WTC11 (cell line): ENCODE measurements around the gene JTB. TPM values are rescaled to one million over a fixed set of nuclear protein-coding genes. Genes with fewer than 3 reads are reported as not detected.
A peak's percentile ranks its signal among the peaks of the same experiment; 100 is the strongest.

ENCODE experiments used
- CREM ChIP-seq: sonication (generic); formaldehyde crosslinking; IDR thresholded peaks from 2 replicates; pipeline ENCODE4 v1.8.1; 2022; ENCODE audit warnings: mild to moderate bottlenecking, missing genetic modification reagents, moderate library complexity
- ETV6 ChIP-seq: sonication (generic); formaldehyde crosslinking; IDR thresholded peaks from 2 replicates; pipeline ENCODE4 v1.8.1; 2022; ENCODE audit warnings: mild to moderate bottlenecking, missing genetic modification reagents
- GABPB1 ChIP-seq: sonication (generic); formaldehyde crosslinking; IDR thresholded peaks from 2 replicates; pipeline ENCODE4 v1.8.1; 2023; ENCODE audit warnings: mild to moderate bottlenecking, missing genetic modification reagents
- HMGA2 ChIP-seq: fragments of 250-450 bp; sonication (Bioruptor Pico); IDR thresholded peaks from 2 replicates; pipeline ENCODE4 v1.4.0; 2021; ENCODE audit warnings: mild to moderate bottlenecking, moderate library complexity
- IRF2 ChIP-seq: sonication (generic); formaldehyde crosslinking; IDR thresholded peaks from 2 replicates; pipeline ENCODE4 v1.8.0; 2022; ENCODE audit warnings: low read depth, missing genetic modification reagents, borderline replicate concordance
- JUN ChIP-seq: sonication (generic); formaldehyde crosslinking; IDR thresholded peaks from 2 replicates; pipeline ENCODE4 v1.8.0; 2023; ENCODE audit warnings: mild to moderate bottlenecking, missing genetic modification reagents
- MYBL2 ChIP-seq: sonication (generic); formaldehyde crosslinking; IDR thresholded peaks from 2 replicates; pipeline ENCODE4 v1.8.1; 2023; ENCODE audit warnings: mild to moderate bottlenecking, moderate library complexity, missing genetic modification reagents
- NFATC4 ChIP-seq: fragments of 250-450 bp; sonication (Bioruptor Pico); IDR thresholded peaks from 2 replicates; pipeline ENCODE4 v1.9.0; 2021; ENCODE audit warnings: mild to moderate bottlenecking
- NR3C1 ChIP-seq: sonication (generic); formaldehyde crosslinking; conservative IDR thresholded peaks from 2 replicates; pipeline ENCODE4 v1.8.1; 2023; ENCODE audit warnings: low read depth, mild to moderate bottlenecking, missing genetic modification reagents
- TCF7 ChIP-seq: sonication (generic); formaldehyde crosslinking; IDR thresholded peaks from 2 replicates; pipeline ENCODE4 v1.8.0; 2022; ENCODE audit warnings: mild to moderate bottlenecking, low read depth, missing genetic modification reagents, moderate library complexity
- ZBTB21 ChIP-seq: sonication (generic); formaldehyde crosslinking; IDR thresholded peaks from 2 replicates; pipeline ENCODE4 v1.8.1; 2023; ENCODE audit warnings: mild to moderate bottlenecking, missing genetic modification reagents, borderline replicate concordance
- ZNF263 ChIP-seq: sonication (generic); formaldehyde crosslinking; IDR thresholded peaks from 2 replicates; pipeline ENCODE4 v1.8.1; 2022; ENCODE audit warnings: low read depth, mild to moderate bottlenecking, moderate library complexity, missing genetic modification reagents
- ZNF671 ChIP-seq: fragments of 250-450 bp; sonication (Bioruptor Pico); IDR thresholded peaks from 2 replicates; pipeline ENCODE4 v1.8.0; 2021; ENCODE audit warnings: mild to moderate bottlenecking
- total RNA-seq: library from RNA; stranded (reverse); gene quantifications from 3 replicates; pipeline ENCODE4 v1.2.3, GENCODE V29; 2021
- TF ChIP-seq, protein P1 (sequence below): sonication (generic); formaldehyde crosslinking; IDR thresholded peaks from 2 replicates; pipeline ENCODE4 v1.8.0; 2023; ENCODE audit warnings: mild to moderate bottlenecking, missing genetic modification reagents
- TF ChIP-seq, protein P2 (sequence below): sonication (generic); formaldehyde crosslinking; IDR thresholded peaks from 2 replicates; pipeline ENCODE4 v1.8.1; 2023; ENCODE audit warnings: mild to moderate bottlenecking, missing genetic modification reagents, borderline replicate concordance
- TF ChIP-seq, protein P3 (sequence below): sonication (generic); formaldehyde crosslinking; IDR thresholded peaks from 2 replicates; pipeline ENCODE4 v1.8.1; 2023; ENCODE audit warnings: mild to moderate bottlenecking, missing genetic modification reagents
- TF ChIP-seq, protein P4 (sequence below): sonication (generic); formaldehyde crosslinking; IDR thresholded peaks from 2 replicates; pipeline ENCODE4 v1.8.1; 2022; ENCODE audit warnings: mild to moderate bottlenecking, missing genetic modification reagents, moderate library complexity, borderline replicate concordance
- TF ChIP-seq, protein P5 (sequence below): sonication (generic); formaldehyde crosslinking; IDR thresholded peaks from 2 replicates; pipeline ENCODE4 v1.8.1; 2022; ENCODE audit warnings: mild to moderate bottlenecking, moderate library complexity, missing genetic modification reagents
- TF ChIP-seq, protein P6 (sequence below): fragments of 250-450 bp; sonication (Bioruptor Pico); IDR thresholded peaks from 2 replicates; pipeline ENCODE4 v1.9.0; 2021; ENCODE audit warnings: mild to moderate bottlenecking, borderline replicate concordance
- TF ChIP-seq, protein P7 (sequence below): sonication (generic); formaldehyde crosslinking; conservative IDR thresholded peaks from 2 replicates; pipeline ENCODE4 v1.8.1; 2023; ENCODE audit warnings: mild to moderate bottlenecking, low read depth, missing genetic modification reagents, moderate library complexity

Gene JTB
- total RNA-seq, 1 experiment from 2014 or later, result 90.3 TPM

DNA sequence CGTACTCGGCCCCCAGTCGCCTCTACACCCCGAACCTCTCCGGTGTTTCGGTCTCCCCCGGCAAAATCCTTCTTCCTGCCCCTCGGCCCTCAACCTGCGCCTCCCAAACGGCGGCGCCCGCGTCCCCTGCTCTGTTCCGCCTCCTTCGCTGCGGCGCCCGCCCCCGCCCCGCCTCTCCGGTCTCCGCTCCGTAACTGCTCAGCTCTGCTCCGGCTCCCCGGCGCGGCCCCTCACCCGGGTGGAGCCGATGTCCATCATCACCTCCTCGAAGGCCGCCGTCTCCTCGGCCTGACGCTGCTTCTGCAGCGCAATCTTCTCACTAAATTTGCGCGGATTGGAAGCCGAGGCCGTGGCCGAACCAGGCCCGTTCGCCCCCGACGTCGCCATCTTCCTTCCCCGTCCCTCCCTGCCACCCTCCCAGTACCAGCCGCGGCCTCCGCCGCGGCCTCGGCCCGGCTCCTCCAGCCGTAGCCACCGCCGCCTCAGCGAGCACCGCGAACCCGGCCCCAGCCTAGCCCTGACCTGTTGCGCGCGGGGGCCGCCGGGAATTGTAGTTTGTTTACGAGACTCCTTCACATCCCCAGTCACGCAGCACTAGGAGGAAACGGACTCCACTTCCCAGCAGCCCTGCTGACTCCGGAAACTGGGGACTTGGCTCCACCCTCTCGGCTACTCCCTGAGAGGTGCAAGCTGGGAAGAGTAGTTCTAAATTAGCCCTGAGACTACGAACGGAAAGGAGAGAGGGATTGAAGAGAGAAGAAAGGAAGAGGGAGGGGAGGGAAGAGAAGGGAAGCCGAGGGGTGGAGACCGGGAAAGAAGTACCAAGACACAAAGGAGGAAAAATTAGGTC lies 19.1 kb downstream of the JTB start, which contains the start of gene CRTC2 (continued):
- TF ChIP-seq, protein P1, sequence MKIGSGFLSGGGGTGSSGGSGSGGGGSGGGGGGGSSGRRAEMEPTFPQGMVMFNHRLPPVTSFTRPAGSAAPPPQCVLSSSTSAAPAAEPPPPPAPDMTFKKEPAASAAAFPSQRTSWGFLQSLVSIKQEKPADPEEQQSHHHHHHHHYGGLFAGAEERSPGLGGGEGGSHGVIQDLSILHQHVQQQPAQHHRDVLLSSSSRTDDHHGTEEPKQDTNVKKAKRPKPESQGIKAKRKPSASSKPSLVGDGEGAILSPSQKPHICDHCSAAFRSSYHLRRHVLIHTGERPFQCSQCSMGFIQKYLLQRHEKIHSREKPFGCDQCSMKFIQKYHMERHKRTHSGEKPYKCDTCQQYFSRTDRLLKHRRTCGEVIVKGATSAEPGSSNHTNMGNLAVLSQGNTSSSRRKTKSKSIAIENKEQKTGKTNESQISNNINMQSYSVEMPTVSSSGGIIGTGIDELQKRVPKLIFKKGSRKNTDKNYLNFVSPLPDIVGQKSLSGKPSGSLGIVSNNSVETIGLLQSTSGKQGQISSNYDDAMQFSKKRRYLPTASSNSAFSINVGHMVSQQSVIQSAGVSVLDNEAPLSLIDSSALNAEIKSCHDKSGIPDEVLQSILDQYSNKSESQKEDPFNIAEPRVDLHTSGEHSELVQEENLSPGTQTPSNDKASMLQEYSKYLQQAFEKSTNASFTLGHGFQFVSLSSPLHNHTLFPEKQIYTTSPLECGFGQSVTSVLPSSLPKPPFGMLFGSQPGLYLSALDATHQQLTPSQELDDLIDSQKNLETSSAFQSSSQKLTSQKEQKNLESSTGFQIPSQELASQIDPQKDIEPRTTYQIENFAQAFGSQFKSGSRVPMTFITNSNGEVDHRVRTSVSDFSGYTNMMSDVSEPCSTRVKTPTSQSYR (CRISPR knock-in tag), result no peak
- TF ChIP-seq ZNF671, result 0 out of 2 replicates have a peak, but pooled peaks have one; percentile 9
- TF ChIP-seq TCF7 (CRISPR knock-in tag), result no peak
- no peak for TF ChIP-seq ZNF263 (CRISPR knock-in tag)
- TF ChIP-seq, protein P2, sequence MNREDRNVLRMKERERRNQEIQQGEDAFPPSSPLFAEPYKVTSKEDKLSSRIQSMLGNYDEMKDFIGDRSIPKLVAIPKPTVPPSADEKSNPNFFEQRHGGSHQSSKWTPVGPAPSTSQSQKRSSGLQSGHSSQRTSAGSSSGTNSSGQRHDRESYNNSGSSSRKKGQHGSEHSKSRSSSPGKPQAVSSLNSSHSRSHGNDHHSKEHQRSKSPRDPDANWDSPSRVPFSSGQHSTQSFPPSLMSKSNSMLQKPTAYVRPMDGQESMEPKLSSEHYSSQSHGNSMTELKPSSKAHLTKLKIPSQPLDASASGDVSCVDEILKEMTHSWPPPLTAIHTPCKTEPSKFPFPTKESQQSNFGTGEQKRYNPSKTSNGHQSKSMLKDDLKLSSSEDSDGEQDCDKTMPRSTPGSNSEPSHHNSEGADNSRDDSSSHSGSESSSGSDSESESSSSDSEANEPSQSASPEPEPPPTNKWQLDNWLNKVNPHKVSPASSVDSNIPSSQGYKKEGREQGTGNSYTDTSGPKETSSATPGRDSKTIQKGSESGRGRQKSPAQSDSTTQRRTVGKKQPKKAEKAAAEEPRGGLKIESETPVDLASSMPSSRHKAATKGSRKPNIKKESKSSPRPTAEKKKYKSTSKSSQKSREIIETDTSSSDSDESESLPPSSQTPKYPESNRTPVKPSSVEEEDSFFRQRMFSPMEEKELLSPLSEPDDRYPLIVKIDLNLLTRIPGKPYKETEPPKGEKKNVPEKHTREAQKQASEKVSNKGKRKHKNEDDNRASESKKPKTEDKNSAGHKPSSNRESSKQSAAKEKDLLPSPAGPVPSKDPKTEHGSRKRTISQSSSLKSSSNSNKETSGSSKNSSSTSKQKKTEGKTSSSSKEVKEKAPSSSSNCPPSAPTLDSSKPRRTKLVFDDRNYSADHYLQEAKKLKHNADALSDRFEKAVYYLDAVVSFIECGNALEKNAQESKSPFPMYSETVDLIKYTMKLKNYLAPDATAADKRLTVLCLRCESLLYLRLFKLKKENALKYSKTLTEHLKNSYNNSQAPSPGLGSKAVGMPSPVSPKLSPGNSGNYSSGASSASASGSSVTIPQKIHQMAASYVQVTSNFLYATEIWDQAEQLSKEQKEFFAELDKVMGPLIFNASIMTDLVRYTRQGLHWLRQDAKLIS (CRISPR knock-in tag), result no peak
- no peak for TF ChIP-seq IRF2 (CRISPR knock-in tag)
- TF ChIP-seq ETV6, result peak; percentile 66
- no peak for TF ChIP-seq MYBL2 (CRISPR knock-in tag)
- TF ChIP-seq, protein P3, sequence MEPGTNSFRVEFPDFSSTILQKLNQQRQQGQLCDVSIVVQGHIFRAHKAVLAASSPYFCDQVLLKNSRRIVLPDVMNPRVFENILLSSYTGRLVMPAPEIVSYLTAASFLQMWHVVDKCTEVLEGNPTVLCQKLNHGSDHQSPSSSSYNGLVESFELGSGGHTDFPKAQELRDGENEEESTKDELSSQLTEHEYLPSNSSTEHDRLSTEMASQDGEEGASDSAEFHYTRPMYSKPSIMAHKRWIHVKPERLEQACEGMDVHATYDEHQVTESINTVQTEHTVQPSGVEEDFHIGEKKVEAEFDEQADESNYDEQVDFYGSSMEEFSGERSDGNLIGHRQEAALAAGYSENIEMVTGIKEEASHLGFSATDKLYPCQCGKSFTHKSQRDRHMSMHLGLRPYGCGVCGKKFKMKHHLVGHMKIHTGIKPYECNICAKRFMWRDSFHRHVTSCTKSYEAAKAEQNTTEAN, result no peak
- TF ChIP-seq, protein P4, sequence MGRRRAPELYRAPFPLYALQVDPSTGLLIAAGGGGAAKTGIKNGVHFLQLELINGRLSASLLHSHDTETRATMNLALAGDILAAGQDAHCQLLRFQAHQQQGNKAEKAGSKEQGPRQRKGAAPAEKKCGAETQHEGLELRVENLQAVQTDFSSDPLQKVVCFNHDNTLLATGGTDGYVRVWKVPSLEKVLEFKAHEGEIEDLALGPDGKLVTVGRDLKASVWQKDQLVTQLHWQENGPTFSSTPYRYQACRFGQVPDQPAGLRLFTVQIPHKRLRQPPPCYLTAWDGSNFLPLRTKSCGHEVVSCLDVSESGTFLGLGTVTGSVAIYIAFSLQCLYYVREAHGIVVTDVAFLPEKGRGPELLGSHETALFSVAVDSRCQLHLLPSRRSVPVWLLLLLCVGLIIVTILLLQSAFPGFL (CRISPR knock-in tag), result no peak
- peak; percentile 56; the same call in 1 of the 2 replicates for TF ChIP-seq NFATC4 (CRISPR knock-in tag)
- TF ChIP-seq, protein P5, sequence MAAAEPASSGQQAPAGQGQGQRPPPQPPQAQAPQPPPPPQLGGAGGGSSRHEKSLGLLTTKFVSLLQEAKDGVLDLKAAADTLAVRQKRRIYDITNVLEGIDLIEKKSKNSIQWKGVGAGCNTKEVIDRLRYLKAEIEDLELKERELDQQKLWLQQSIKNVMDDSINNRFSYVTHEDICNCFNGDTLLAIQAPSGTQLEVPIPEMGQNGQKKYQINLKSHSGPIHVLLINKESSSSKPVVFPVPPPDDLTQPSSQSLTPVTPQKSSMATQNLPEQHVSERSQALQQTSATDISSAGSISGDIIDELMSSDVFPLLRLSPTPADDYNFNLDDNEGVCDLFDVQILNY (CRISPR knock-in tag), result no peak
- TF ChIP-seq JUN (CRISPR knock-in tag), result 0 out of 2 replicates have a peak, but pooled peaks have one; percentile 33
- no peak; the same call in 1 of the 2 replicates for TF ChIP-seq CREM (CRISPR knock-in tag)
- TF ChIP-seq ZBTB21 (CRISPR knock-in tag), result no peak
- TF ChIP-seq, protein P6, sequence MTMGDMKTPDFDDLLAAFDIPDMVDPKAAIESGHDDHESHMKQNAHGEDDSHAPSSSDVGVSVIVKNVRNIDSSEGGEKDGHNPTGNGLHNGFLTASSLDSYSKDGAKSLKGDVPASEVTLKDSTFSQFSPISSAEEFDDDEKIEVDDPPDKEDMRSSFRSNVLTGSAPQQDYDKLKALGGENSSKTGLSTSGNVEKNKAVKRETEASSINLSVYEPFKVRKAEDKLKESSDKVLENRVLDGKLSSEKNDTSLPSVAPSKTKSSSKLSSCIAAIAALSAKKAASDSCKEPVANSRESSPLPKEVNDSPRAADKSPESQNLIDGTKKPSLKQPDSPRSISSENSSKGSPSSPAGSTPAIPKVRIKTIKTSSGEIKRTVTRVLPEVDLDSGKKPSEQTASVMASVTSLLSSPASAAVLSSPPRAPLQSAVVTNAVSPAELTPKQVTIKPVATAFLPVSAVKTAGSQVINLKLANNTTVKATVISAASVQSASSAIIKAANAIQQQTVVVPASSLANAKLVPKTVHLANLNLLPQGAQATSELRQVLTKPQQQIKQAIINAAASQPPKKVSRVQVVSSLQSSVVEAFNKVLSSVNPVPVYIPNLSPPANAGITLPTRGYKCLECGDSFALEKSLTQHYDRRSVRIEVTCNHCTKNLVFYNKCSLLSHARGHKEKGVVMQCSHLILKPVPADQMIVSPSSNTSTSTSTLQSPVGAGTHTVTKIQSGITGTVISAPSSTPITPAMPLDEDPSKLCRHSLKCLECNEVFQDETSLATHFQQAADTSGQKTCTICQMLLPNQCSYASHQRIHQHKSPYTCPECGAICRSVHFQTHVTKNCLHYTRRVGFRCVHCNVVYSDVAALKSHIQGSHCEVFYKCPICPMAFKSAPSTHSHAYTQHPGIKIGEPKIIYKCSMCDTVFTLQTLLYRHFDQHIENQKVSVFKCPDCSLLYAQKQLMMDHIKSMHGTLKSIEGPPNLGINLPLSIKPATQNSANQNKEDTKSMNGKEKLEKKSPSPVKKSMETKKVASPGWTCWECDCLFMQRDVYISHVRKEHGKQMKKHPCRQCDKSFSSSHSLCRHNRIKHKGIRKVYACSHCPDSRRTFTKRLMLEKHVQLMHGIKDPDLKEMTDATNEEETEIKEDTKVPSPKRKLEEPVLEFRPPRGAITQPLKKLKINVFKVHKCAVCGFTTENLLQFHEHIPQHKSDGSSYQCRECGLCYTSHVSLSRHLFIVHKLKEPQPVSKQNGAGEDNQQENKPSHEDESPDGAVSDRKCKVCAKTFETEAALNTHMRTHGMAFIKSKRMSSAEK, result peak; percentile 83
- TF ChIP-seq, protein P7, sequence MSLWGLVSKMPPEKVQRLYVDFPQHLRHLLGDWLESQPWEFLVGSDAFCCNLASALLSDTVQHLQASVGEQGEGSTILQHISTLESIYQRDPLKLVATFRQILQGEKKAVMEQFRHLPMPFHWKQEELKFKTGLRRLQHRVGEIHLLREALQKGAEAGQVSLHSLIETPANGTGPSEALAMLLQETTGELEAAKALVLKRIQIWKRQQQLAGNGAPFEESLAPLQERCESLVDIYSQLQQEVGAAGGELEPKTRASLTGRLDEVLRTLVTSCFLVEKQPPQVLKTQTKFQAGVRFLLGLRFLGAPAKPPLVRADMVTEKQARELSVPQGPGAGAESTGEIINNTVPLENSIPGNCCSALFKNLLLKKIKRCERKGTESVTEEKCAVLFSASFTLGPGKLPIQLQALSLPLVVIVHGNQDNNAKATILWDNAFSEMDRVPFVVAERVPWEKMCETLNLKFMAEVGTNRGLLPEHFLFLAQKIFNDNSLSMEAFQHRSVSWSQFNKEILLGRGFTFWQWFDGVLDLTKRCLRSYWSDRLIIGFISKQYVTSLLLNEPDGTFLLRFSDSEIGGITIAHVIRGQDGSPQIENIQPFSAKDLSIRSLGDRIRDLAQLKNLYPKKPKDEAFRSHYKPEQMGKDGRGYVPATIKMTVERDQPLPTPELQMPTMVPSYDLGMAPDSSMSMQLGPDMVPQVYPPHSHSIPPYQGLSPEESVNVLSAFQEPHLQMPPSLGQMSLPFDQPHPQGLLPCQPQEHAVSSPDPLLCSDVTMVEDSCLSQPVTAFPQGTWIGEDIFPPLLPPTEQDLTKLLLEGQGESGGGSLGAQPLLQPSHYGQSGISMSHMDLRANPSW (CRISPR knock-in tag), result no peak
- peak; percentile 86 for TF ChIP-seq GABPB1
- no peak for TF ChIP-seq HMGA2 (CRISPR knock-in tag)
- TF ChIP-seq NR3C1 (CRISPR knock-in tag), result no peak
